Body of pancreas (tissue), 4 donors: Measurements from ENCODE around the gene CPN2. TPM values are rescaled to one million over a fixed set of nuclear protein-coding genes. Genes with fewer than 3 reads are reported as not detected.
A peak's percentile ranks its signal among the peaks of the same experiment; 100 is the strongest.

Experiments used
- ATAC-seq: fragments of 150-250 bp; one replicate; pipeline ENCODE4 v1.9.1; 2016
- DNase-seq, 4 donors: peaks; one replicate each; pipeline ENCODE4 v3.0.0-alpha.2; 2019
- H3K27ac ChIP-seq, 4 donors: fragments of 200-600 bp; sonication (generic); 1 replicate in 3 of 4; 2 replicates in 1 of 4; pipeline versions ENCODE4 v1.5.1 to v1.6.1; 2016 to 2019; ENCODE audit warnings: mild to moderate bottlenecking in 1 of 4, mixed read lengths in 1 of 4, moderate library complexity in 1 of 4
- H3K27me3 ChIP-seq, 2 donors: fragments of 200-600 bp; sonication (generic); one replicate each; pipeline ENCODE4 v1.6.0; 2016; ENCODE audit warnings: mild to moderate bottlenecking in 1 of 2
- H3K36me3 ChIP-seq, 2 donors: fragments of 200-600 bp; sonication (generic); replicated peaks in 1 of 2; 2 replicates each; pipeline ENCODE4 v1.5.1; 2016; ENCODE audit warnings: low read depth in 2 of 2; ENCODE audit not compliant: insufficient read depth in 1 of 2
- H3K4me1 ChIP-seq: fragments of 200-600 bp; sonication (generic); one replicate; pipeline ENCODE4 v1.6.0; 2016
- H3K4me3 ChIP-seq, 2 donors: fragments of 200-600 bp; sonication (generic); 1 replicate in 1 of 2; 2 replicates in 1 of 2; pipeline ENCODE4 v1.5.1; 2016 to 2019
- H3K9me3 ChIP-seq, 3 donors: fragments of 200-600 bp; sonication (generic); 1 replicate in 2 of 3; 2 replicates in 1 of 3; pipeline ENCODE4 v1.5.1; 2016
- POLR2A ChIP-seq, 3 donors: fragments of 450-650 bp; IDR thresholded peaks; one replicate each; pipeline ENCODE4 v1.6.1; 2016; ENCODE audit warnings: antibody characterized with exemption in 3 of 3, mild to moderate bottlenecking in 2 of 3
- WGBS, 2 donors: methylation state at CpG; one replicate each; pipeline ENCODE4 v1.1.5; 2017; 5-methylcytosine and 5-hydroxymethylcytosine counted together
- intact Hi-C: fragments of 100-400 bp; cut with DNase I; formaldehyde crosslinking; loops from one replicate; pipeline ENCODE4 v1.15.1; 2023
- total RNA-seq, 2 donors: library from RNA; depleted of rRNA; stranded (reverse); fragments of >200 nt; gene quantifications; one replicate each; pipeline ENCODE4 v1.1.0, GENCODE V29; 2016
- TF ChIP-seq, protein P1 (sequence below), 7 experiments: fragments of 450-650 bp in 4 of 7; fragments of 200-600 bp in 3 of 7; sonication (generic) in 3 of 7; IDR thresholded peaks; one replicate each; pipeline ENCODE4 v1.5.1; 2016 to 2019; ENCODE audit warnings: antibody characterized with exemption in 7 of 7

Gene CPN2
- total RNA-seq, 2 donors from 2014 or later = not detected

DNA sequence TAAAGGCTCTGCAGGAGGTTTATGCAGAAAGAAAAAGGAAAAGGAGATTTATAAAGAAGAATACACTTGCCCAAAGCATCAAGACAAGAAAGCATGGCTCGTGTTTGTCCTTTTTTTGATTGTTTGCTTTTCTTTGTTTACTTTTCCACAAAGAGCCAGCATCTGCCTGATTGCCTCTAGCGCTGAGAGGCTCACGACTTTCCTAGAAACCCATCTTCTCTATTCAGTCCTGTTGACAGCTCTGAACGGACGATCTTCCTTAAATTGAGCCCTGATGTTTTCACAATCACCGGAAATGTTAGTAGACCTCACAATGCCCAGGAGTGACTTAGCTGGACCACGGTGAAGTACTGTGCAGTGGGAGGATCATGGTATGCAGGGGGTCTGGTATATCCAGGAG, 35.5 kb upstream of the CPN2 start:
- H3K9me3 ChIP-seq = no peaks in the 10 kb centered on the region
- H3K27me3 ChIP-seq = no peaks in the 10 kb centered on the region
- H3K27ac ChIP-seq = no peak overlapping the region
- WGBS, 2 donors = 43 to 56% methylated on average over 7 of the region's 7 CpGs
- no peaks in the 10 kb centered on the region for H3K36me3 ChIP-seq
- peaks cover 1% of the 10 kb centered on the region for H3K4me1 ChIP-seq
- DNase-seq (peak in 1 of 4 donors; percentile 1), ATAC-seq (no peak)
- TF ChIP-seq, protein P1, sequence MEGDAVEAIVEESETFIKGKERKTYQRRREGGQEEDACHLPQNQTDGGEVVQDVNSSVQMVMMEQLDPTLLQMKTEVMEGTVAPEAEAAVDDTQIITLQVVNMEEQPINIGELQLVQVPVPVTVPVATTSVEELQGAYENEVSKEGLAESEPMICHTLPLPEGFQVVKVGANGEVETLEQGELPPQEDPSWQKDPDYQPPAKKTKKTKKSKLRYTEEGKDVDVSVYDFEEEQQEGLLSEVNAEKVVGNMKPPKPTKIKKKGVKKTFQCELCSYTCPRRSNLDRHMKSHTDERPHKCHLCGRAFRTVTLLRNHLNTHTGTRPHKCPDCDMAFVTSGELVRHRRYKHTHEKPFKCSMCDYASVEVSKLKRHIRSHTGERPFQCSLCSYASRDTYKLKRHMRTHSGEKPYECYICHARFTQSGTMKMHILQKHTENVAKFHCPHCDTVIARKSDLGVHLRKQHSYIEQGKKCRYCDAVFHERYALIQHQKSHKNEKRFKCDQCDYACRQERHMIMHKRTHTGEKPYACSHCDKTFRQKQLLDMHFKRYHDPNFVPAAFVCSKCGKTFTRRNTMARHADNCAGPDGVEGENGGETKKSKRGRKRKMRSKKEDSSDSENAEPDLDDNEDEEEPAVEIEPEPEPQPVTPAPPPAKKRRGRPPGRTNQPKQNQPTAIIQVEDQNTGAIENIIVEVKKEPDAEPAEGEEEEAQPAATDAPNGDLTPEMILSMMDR (IDR thresholded peaks at IDR 0.05) = no peak
- TF ChIP-seq POLR2A (IDR thresholded peaks at IDR 0.05) = no peak
- no peak overlapping the region for H3K4me3 ChIP-seq
- intact Hi-C loops = no loop called here

DNA sequence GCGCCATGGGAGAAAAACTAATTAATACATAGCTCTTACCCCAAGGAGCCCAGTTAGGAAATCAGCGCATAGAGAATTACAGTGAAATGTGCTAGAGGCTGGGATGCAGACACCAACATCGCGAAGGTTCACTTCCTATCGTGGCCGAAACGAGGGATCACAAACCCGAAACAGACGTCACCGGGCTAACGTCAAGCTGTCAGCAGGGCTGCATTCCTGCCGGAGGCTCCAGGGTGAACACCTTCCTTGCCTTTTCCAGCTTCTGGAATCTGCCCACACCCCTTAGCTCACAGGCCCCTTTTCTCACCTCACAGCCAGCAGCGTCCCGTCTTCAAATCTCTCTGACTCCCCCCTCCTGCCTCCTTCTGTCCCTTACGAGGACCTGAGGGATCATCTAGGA, 34.9 kb upstream of the CPN2 start:
- no peaks in the 10 kb centered on the region for H3K36me3 ChIP-seq
- TF ChIP-seq, protein P1 (IDR thresholded peaks at IDR 0.05) = no peak
- no peak for TF ChIP-seq POLR2A (IDR thresholded peaks at IDR 0.05)
- intact Hi-C loops = no loop called here
- H3K9me3 ChIP-seq = no peaks in the 10 kb centered on the region
- H3K4me3 ChIP-seq = no peak overlapping the region
- H3K27ac ChIP-seq = no peak overlapping the region
- H3K27me3 ChIP-seq = no peaks in the 10 kb centered on the region
- ATAC-seq (no peak), DNase-seq (peak in 1 of 4 donors; percentile 4)
- peaks cover 6% of the 10 kb centered on the region for H3K4me1 ChIP-seq
- 76 to 88% methylated on average over 15 of the region's 15 CpGs for WGBS, 2 donors

DNA sequence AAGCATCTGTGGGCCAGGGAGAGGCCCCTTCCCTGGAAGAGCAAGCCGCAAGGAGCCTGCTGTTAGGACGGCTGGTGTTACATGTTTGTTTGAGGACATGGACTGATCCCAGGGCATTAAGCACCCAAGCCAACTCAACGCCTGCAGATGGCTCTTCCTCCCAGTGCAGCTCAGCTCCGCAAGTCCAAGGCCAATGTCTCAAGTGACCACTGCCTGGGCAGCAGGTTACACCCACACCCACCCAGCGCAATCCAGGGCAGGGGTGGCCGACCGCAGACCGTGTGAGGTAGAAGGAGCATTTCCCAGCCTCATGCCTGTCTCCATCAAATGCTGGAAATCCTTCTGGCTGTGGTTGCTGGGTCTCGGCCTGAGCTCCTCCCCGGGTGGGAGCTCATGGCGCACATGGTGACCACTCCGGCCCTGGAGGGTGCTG, 33.5 kb upstream of the CPN2 start:
- no peak overlapping the region for H3K4me3 ChIP-seq
- H3K9me3 ChIP-seq = no peaks in the 10 kb centered on the region
- DNase-seq (peak in 1 of 4 donors; percentile 4), ATAC-seq (no peak)
- WGBS, 2 donors = 78% methylated on average over 10 to 12 of the region's 12 CpGs
- H3K27me3 ChIP-seq = peaks cover 0 to 4% of the 10 kb centered on the region in 2 donors
- H3K36me3 ChIP-seq = no peaks in the 10 kb centered on the region
- no peak for TF ChIP-seq POLR2A (IDR thresholded peaks at IDR 0.05)
- TF ChIP-seq, protein P1 (IDR thresholded peaks at IDR 0.05) = no peak
- H3K27ac ChIP-seq = no peak overlapping the region
- H3K4me1 ChIP-seq = peaks cover 6% of the 10 kb centered on the region
- intact Hi-C loops = no loop called here

DNA sequence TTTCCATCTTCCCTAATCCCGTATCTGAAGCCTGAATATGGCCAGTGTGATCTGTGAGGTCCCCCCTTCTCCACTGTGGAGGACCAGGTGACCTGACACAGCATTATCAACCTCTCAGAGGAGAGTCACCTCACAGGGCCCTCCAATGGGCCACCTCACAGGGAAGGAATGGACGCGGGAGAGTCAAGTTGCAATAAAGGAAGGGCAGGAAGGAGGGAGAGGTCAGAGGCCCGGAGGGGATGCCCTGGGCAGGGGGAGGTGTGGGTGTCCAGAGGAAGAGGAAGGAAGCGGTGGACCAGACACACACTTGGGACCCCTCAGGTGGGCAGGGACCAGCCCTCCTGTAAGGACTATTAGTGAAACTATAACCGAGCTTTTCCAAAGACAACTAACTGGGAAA, 33.0 kb upstream of the CPN2 start:
- intact Hi-C loops = no loop called here
- ATAC-seq (no peak), DNase-seq (peak in 1 of 4 donors; percentile 1)
- H3K36me3 ChIP-seq = no peaks in the 10 kb centered on the region
- WGBS, 2 donors = 64 to 72% methylated on average over 6 of the region's 6 CpGs
- peaks cover 6% of the 10 kb centered on the region for H3K4me1 ChIP-seq
- no peaks in the 10 kb centered on the region for H3K9me3 ChIP-seq
- peaks cover 0 to 4% of the 10 kb centered on the region in 2 donors for H3K27me3 ChIP-seq
- no peak overlapping the region for H3K4me3 ChIP-seq
- H3K27ac ChIP-seq = no peak overlapping the region
- TF ChIP-seq, protein P1 (IDR thresholded peaks at IDR 0.05) = no peak
- TF ChIP-seq POLR2A (IDR thresholded peaks at IDR 0.05) = no peak

DNA sequence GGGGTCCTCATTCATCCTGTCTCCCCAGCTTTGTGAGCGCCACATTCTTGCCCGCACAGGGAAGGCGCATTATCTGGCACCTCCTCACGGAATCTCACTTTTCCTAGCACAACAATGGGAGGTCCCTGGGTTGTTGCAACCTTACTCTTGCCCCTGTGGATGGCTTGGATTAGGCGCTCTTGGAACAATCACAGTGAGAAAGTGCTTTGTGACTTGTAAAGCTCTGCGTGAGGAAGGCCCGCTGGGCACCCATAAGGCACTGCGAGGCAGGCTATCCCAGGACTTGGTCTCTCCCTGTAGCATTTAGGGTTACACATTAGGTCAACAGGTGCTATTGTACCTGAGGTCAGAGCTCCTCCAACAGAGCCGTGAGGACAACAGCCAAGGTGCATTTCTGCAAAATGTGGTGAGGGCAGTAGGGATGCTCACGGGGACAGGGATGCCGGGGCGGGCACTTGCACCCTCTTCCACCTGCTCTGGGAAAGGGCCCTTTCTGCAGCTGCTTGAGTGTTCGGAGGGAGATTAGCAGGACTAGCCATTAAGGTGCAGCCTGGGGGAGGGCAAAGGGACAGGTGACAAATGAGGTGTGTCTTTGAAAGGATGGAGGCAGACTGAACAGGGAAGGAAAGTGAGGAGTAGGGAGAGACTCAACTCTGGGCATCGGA, 32.3 kb upstream of the CPN2 start:
- Histone ChIP-seq H3K4me3 (no peak overlapping the region), H3K9me3 (no peaks in the 10 kb centered on the region), H3K27ac (no peak overlapping the region), H3K4me1 (peaks cover 6% of the 10 kb centered on the region), H3K36me3 (no peaks in the 10 kb centered on the region), H3K27me3 (peaks cover 0 to 4% of the 10 kb centered on the region in 2 donors)
- DNase-seq (peak in 1 of 4 donors; percentile 7), ATAC-seq (no peak)
- 74 to 87% methylated on average over 14 of the region's 14 CpGs for WGBS, 2 donors
- no peak for TF ChIP-seq POLR2A (IDR thresholded peaks at IDR 0.05)
- TF ChIP-seq, protein P1 (IDR thresholded peaks at IDR 0.05) = no peak
- intact Hi-C loops = no loop called here
